NT2/D1 (cell line): ENCODE measurements around the gene SRGAP1.

Experiments
- SUZ12 ChIP-seq: IDR thresholded peaks from 2 replicates; pipeline ENCODE4 v1.6.1; 2011; ENCODE audit not compliant: insufficient read length, insufficient read depth; ENCODE audit errors: extremely low read depth
- ZNF274 ChIP-seq: IDR thresholded peaks from 2 replicates; pipeline ENCODE4 v1.6.1; 2011; ENCODE audit warnings: mild to moderate bottlenecking, low read depth, low read length

DNA sequence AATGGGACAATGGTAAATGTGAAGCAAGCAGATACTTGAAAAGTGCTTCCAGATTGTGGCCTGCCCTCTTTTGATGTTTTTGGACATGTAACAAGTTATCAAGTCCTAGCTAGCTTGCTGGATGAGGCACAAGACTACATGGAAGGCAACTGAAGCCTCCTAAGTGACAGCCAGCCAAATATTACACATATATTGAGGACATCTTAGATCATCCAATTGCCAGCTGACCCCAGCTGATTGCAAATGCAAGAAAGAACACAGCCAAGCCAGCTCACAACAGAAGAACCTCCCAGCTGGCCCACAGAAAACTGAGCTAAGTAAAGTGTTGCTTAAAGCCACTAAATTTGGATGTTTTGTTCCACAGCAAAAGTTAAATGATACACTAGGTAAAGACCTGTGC is 156.9 kb downstream of the SRGAP1 start:
- TF ChIP-seq SUZ12, result no peak
- TF ChIP-seq ZNF274, result no peak
